SK-N-SH (cell line): ENCODE results near the gene IGSF11.

Experiments
- CHD2 ChIP-seq: fragments of 150-350 bp; IDR thresholded peaks from 2 replicates; pipeline ENCODE4 v1.6.1; 2018; ENCODE audit warnings: low read length; ENCODE audit not compliant: partially characterized antibody
- EP300 ChIP-seq, 2 experiments: IDR thresholded peaks; 2 replicates each; pipeline versions ENCODE4 v1.4.0 to v1.6.1; 2012; ENCODE audit warnings: borderline replicate concordance in 1 of 2, low read depth in 1 of 2, low read length in 1 of 2
- FOSL2 ChIP-seq: IDR thresholded peaks from 2 replicates; pipeline ENCODE4 v1.4.0; 2012; ENCODE audit warnings: low read depth, mild to moderate bottlenecking, moderate library complexity, borderline replicate concordance
- MXI1 ChIP-seq: IDR thresholded peaks from 2 replicates; pipeline ENCODE4 v1.6.1; 2012; ENCODE audit warnings: mild to moderate bottlenecking, low read depth, low read length, improper control_type of control experiment
- PBX3 ChIP-seq: IDR thresholded peaks from 2 replicates; pipeline ENCODE4; 2012
- POLR2AphosphoS5 ChIP-seq: IDR thresholded peaks from 2 replicates; pipeline ENCODE4 v1.6.1; 2012; ENCODE audit warnings: low read depth, low read length
- RAD21 ChIP-seq: IDR thresholded peaks from 2 replicates; pipeline ENCODE4 v1.6.1; 2012; ENCODE audit warnings: mild to moderate bottlenecking, low read length
- REST ChIP-seq: IDR thresholded peaks from 2 replicates; pipeline ENCODE4 v1.6.1; 2012; ENCODE audit warnings: mild to moderate bottlenecking, low read depth, low read length, moderate library complexity
- RFX5 ChIP-seq: IDR thresholded peaks from 2 replicates; pipeline ENCODE4 v1.6.1; 2012; ENCODE audit warnings: mild to moderate bottlenecking, improper control_type of control experiment, low read length
- TAF1 ChIP-seq: IDR thresholded peaks from 2 replicates; pipeline ENCODE4 v1.6.1; 2012; ENCODE audit warnings: low read depth, mild to moderate bottlenecking, low read length, moderate library complexity, borderline replicate concordance
- YY1 ChIP-seq: IDR thresholded peaks from 2 replicates; pipeline ENCODE4 v1.4.0; 2012; ENCODE audit warnings: low read depth, mild to moderate bottlenecking
- TF ChIP-seq, protein P1 (sequence below): fragments of 200-600 bp; sonication (generic); IDR thresholded peaks from 2 replicates; pipeline ENCODE4 v1.6.1; 2017; ENCODE audit warnings: antibody characterized with exemption, mild to moderate bottlenecking, moderate library complexity
- TF ChIP-seq, protein P2 (sequence below): IDR thresholded peaks from 2 replicates; pipeline ENCODE4 v1.4.0; 2012; ENCODE audit warnings: low read depth, borderline replicate concordance

DNA sequence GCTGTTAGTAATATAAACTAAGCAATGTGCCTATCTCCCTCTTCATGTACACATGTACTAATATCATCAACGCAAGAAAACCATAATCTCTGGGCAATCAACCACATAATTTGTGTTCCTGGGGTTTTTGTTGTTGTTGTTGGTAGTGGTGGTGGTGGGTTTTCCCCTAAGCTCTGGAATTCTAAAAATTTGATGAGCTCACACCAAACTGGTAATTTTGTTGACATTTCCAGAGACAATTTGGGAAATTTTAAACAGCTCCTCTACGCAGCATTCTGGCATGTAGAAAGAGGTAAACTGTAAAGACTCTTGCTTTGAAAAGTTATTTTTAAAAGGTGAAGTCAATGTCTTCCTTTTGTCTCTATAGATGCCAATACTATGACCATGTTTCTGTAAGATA is 126.7 kb downstream of the IGSF11 start:
- TF ChIP-seq TAF1 (no peak), REST (no peak), POLR2AphosphoS5 (no peak), RAD21 (no peak), EP300 (IDR thresholded peaks at IDR 0.05; ENCODE audit: borderline replicate concordance in 1 of 2, low read depth in 1 of 2, low read length in 1 of 2) (no peak), MXI1 (no peak), FOSL2 (no peak), CHD2 (no peak), PBX3 (no peak), YY1 (no peak), RFX5 (no peak)
- TF ChIP-seq, protein P1, sequence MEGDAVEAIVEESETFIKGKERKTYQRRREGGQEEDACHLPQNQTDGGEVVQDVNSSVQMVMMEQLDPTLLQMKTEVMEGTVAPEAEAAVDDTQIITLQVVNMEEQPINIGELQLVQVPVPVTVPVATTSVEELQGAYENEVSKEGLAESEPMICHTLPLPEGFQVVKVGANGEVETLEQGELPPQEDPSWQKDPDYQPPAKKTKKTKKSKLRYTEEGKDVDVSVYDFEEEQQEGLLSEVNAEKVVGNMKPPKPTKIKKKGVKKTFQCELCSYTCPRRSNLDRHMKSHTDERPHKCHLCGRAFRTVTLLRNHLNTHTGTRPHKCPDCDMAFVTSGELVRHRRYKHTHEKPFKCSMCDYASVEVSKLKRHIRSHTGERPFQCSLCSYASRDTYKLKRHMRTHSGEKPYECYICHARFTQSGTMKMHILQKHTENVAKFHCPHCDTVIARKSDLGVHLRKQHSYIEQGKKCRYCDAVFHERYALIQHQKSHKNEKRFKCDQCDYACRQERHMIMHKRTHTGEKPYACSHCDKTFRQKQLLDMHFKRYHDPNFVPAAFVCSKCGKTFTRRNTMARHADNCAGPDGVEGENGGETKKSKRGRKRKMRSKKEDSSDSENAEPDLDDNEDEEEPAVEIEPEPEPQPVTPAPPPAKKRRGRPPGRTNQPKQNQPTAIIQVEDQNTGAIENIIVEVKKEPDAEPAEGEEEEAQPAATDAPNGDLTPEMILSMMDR = no peak
- TF ChIP-seq, protein P2, sequence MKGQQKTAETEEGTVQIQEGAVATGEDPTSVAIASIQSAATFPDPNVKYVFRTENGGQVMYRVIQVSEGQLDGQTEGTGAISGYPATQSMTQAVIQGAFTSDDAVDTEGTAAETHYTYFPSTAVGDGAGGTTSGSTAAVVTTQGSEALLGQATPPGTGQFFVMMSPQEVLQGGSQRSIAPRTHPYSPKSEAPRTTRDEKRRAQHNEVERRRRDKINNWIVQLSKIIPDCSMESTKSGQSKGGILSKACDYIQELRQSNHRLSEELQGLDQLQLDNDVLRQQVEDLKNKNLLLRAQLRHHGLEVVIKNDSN = no peak
